ENCODE measurements around the gene NRTN. TPM values are rescaled to one million over a fixed set of nuclear protein-coding genes. Genes with fewer than 3 reads are reported as not detected.

NRTN gene
- total RNA-seq, 6 donors from 2014 or later = 0.77 to 13.3 (median 4.5) TPM

DNA sequence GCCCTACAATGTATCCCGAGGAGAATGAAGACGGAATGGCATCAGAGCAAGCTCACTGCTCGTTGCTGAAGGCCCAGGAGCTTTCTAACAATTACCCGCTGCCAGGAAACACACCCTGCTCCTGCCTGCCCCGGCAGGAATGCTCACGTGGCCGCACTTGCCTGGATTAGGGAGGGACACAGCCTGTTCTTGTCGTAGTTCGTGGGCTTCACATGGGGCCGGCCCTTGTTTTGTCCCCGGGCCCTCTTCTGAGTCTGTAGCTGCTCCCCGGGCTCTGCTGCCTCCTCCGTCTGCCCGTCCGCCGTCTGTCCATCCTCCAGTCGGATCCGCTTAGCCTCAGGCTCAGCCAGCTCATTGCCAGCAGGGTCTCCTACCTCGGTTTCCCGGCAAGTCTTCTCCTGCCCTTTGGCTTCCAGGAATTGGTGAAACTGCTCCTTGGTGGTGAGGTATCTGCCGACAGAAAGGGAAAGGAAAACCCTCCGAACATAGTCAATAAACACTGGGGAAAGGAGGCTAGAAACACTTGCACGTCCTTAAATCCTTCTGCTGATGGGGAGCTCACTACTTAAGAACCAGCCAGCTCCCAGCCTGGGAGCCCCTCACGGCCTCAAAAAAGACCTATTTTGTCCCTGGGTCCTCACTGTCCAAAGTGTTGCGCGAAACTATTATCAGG, 14.8 kb upstream of the NRTN start:
- no peaks in the 10 kb centered on the region for H3K9me3 ChIP-seq
- peaks cover 6 to 8% (median 7%) of the 10 kb centered on the region in 4 donors for H3K4me1 ChIP-seq
- DNase-seq = no peak
- H3K27me3 ChIP-seq = no peaks in the 10 kb centered on the region
- TF ChIP-seq EP300 (IDR thresholded peaks at IDR 0.05) (no peak), POLR2A (IDR thresholded peaks at IDR 0.05) (no peak), POLR2AphosphoS5 (IDR thresholded peaks at IDR 0.05) (no peak)
- TF ChIP-seq, protein P1, sequence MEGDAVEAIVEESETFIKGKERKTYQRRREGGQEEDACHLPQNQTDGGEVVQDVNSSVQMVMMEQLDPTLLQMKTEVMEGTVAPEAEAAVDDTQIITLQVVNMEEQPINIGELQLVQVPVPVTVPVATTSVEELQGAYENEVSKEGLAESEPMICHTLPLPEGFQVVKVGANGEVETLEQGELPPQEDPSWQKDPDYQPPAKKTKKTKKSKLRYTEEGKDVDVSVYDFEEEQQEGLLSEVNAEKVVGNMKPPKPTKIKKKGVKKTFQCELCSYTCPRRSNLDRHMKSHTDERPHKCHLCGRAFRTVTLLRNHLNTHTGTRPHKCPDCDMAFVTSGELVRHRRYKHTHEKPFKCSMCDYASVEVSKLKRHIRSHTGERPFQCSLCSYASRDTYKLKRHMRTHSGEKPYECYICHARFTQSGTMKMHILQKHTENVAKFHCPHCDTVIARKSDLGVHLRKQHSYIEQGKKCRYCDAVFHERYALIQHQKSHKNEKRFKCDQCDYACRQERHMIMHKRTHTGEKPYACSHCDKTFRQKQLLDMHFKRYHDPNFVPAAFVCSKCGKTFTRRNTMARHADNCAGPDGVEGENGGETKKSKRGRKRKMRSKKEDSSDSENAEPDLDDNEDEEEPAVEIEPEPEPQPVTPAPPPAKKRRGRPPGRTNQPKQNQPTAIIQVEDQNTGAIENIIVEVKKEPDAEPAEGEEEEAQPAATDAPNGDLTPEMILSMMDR (IDR thresholded peaks at IDR 0.05) = no peak
- peak overlapping the region in 3 of 4 donors; percentile 88 to 93 (median 89) for H3K4me3 ChIP-seq
- WGBS, 2 donors = 83 to 87% methylated on average over 24 to 26 of the region's 26 CpGs
- H3K36me3 ChIP-seq = peaks cover 34 to 51% (median 50%) of the 10 kb centered on the region in 4 donors
- H3K27ac ChIP-seq = peak overlapping the region; percentile 94 to 99 (median 98)
- ATAC-seq (ENCODE audit: low FRiP score in 2 of 2) = no peak

DNA sequence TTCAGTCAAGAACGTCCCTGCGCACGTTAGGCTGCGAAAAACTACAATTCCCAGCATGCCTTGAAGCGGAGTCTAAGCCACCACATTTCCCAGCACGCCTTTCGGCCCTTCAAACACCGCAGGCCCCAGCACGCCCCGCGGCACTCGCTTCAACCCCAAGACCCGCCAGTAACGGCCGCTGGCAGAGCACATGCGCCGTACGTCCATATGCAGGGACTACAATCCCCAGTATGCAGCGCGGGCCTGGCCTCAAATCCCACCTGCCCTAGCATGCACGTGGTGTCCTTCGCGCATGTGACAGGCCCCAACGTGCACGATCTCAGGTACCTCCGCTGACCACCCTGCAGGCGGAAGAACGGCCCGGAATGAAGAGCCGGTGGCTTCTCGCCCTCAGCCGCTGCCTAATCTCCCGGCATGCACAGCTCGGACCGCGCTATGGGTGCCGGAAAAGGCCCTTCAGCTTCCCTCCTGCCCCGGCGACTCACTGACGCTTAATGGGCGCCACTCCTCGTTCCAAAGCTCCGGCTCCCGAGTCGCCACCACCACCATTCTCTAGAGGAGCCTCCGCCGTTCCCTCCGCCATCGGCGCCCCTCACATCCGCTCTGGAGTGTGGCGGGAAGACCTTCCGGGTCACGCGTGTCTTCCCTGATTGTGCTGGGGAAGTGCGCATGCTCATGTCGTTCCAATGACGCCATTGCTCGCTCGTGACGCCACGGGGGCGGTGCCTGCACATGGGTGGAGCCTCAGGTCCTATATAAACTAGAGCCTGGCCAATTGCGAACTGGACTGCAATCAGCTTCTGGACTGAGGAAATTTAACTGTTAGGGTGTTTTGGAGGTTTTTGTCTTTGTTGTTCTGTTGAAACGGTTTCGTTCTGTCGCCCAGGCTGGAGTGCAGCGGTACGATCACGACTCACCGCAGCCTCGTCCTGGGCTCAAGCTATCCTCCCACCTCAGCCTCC, 14.0 kb upstream of the NRTN start, which contains the start of gene DUS3L:
TSS of gene DUS3L (minus strand) at position 605 of the 962 bp plus-strand sequence. CDS start at position 583, 22 bp downstream.
- peak; percentile 98 for DNase-seq
- Histone ChIP-seq H3K4me3 (peak within 1 kb of the TSS; percentile 63 to 93 (median 88)), H3K9me3 (no peaks in the 10 kb centered on the region), H3K36me3 (peaks cover 28 to 43% (median 42%) of the 10 kb centered on the region in 4 donors), H3K27me3 (no peaks in the 10 kb centered on the region), H3K4me1 (peaks cover 6 to 8% (median 7%) of the 10 kb centered on the region in 4 donors), H3K27ac (peak within 1 kb of the TSS; percentile 94 to 99 (median 98))
- TF ChIP-seq POLR2AphosphoS5 (IDR thresholded peaks at IDR 0.05) (peak; percentile 65 to 82), EP300 (IDR thresholded peaks at IDR 0.05) (peak in 1 of 4 donors; percentile 4), POLR2A (IDR thresholded peaks at IDR 0.05) (peak in 3 of 4 donors; percentile 61 to 90 (median 82))
- TF ChIP-seq, protein P1 (IDR thresholded peaks at IDR 0.05) = peak in 4 of 6 experiments; percentile 4 to 48 (median 18)
- ATAC-seq (ENCODE audit: low FRiP score in 2 of 2) = peak; percentile 97 to 99
- WGBS, 2 donors = 11 to 19% methylated on average over 39 to 70 of the region's 72 CpGs

DNA sequence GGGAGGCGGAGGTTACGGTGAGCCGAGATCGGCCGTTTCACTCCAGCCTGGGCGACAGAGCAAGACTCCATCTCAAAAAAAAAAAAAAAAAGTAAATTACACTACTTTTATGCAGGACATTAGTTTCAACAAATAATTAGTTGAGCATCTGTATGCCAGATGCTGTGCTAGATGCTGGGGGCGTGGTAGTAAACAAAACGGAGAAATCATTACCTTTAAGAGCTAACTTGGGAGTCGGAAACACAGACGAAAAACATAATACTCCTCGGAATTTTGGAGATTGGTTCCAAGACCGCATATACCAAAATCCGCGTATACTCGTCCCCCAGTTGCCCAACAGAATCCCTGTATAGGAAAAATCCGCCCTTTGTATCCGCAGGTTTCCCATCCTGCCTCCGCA, 12.6 kb upstream of the NRTN start:
- no peak for TF ChIP-seq POLR2A (IDR thresholded peaks at IDR 0.05)
- TF ChIP-seq POLR2AphosphoS5 (IDR thresholded peaks at IDR 0.05) = no peak
- TF ChIP-seq, protein P1 (IDR thresholded peaks at IDR 0.05) = no peak
- TF ChIP-seq EP300 (IDR thresholded peaks at IDR 0.05) = no peak
- H3K36me3 ChIP-seq = peaks cover 15 to 29% (median 28%) of the 10 kb centered on the region in 4 donors
- ATAC-seq (ENCODE audit: low FRiP score in 2 of 2) (no peak), DNase-seq (no peak)
- no peaks in the 10 kb centered on the region for H3K27me3 ChIP-seq
- no peak overlapping the region for H3K4me3 ChIP-seq
- 94 to 95% methylated on average over 18 of the region's 18 CpGs for WGBS, 2 donors
- no peak overlapping the region for H3K27ac ChIP-seq
- peaks cover 6 to 8% (median 7%) of the 10 kb centered on the region in 4 donors for H3K4me1 ChIP-seq
- no peaks in the 10 kb centered on the region for H3K9me3 ChIP-seq

DNA sequence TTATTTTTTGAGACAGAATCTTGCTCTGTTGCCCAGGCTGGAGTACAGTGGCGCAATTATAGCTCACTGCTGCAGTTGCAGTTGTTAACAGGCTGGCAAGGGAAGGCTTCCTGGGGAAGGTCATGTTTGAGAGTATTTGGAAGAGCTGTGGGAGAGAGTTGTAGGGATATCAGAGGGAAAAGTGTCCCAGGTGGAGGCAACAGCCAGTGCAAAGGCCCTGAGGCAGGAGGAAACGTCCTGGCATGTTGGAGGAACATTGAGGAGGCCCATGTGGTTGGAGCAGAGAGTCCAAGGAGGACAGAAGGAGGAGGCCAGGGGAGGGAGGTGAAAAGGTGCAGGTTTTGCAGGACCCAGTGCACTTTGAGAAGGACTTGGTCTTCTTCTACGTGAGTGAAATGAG, 11.7 kb upstream of the NRTN start:
- H3K4me3 ChIP-seq = no peak overlapping the region
- DNase-seq (no peak), ATAC-seq (ENCODE audit: low FRiP score in 2 of 2) (no peak)
- H3K27me3 ChIP-seq = no peaks in the 10 kb centered on the region
- peaks cover 6 to 8% (median 7%) of the 10 kb centered on the region in 4 donors for H3K4me1 ChIP-seq
- H3K27ac ChIP-seq = no peak overlapping the region
- no peaks in the 10 kb centered on the region for H3K9me3 ChIP-seq
- WGBS, 2 donors = 94 to 98% methylated on average over 3 of the region's 3 CpGs
- peaks cover 11 to 20% (median 18%) of the 10 kb centered on the region in 4 donors for H3K36me3 ChIP-seq
- TF ChIP-seq POLR2AphosphoS5 (IDR thresholded peaks at IDR 0.05) (no peak), POLR2A (IDR thresholded peaks at IDR 0.05) (no peak), EP300 (IDR thresholded peaks at IDR 0.05) (no peak)
- TF ChIP-seq, protein P1 (IDR thresholded peaks at IDR 0.05) = no peak
